GM19023 (cell line): ENCODE results near the gene NPY4R.
"Not testable (repeated sequence)": the region's sequence is repeated elsewhere in the genome, so short reads cannot be mapped to it uniquely, and the experiment has no call there.

Source experiments
- ATAC-seq: cut with Tn5 transposase; IDR thresholded peaks from one replicate; pipeline ENCODE4 v1.9.1; 2021; ENCODE audit warnings: mild to moderate bottlenecking, moderate library complexity; ENCODE audit not compliant: unreplicated experiment

Gene NPY4R, protein sequence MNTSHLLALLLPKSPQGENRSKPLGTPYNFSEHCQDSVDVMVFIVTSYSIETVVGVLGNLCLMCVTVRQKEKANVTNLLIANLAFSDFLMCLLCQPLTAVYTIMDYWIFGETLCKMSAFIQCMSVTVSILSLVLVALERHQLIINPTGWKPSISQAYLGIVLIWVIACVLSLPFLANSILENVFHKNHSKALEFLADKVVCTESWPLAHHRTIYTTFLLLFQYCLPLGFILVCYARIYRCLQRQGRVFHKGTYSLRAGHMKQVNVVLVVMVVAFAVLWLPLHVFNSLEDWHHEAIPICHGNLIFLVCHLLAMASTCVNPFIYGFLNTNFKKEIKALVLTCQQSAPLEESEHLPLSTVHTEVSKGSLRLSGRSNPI

DNA sequence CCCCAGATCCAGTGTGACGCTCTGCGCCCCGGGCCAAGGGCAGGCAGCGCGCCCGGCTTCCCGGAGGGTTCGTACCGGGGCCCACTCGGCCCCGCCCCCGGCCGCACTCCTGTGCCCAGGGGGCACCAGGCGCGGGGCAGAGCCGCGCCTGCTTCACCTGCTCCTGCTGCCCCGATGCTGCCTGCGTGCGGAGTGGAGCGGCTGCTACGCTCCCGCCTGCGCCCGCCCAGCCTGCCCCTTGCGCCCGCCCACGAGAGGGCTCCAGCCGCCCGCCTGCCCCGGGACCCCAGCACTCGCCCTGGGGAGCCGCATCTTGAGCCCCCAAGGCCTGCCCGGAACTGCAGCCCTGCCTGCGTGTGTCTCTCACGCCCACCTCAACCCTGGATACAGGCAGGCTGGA is at the start of gene NPY4R:
Gene NPY4R (minus strand): TSS at position 194 of the 400 bp plus-strand sequence. CDS start 3,323 bp downstream, outside the sequence.
- ATAC-seq, result not testable (repeated sequence)

DNA sequence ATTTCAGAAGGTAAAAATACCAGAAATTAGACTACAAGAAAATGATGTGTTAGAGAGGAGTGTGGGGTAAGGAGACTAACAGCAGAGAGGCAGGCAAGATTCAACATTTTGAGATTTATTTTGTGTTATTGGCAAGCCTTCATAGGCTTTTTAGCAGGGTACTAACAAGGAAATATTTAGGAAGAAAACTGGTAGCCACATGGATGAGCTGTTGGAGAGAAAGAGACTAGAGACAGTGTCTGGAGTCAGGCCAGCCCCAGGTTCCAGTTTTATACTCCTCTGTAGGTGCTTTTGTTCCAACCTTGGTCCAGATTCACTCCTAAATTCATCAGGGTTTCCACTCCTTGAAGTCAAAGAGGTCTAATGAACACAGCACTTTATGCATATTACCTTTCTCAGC is 49.6 kb upstream of the NPY4R start:
- ATAC-seq, result no peak

DNA sequence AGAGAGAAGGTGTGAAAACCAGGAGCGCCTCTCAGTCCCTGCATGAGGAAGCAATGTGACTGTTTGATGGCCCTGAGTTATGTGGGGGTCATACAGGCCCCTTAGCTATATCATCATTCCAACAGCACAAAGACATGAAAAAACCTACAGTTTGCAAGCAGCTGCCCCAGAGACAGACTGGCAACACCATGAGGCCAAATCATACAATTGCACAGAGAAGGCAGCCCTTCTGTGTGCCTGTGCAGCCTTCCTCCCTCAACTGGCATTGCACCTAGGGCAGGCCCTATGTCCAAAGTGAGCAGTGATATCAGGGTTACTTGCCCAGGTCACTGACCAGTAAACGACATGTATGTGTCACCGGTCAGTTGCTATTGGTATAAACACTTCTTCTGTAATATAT is 49.1 kb upstream of the NPY4R start:
- no peak for ATAC-seq

DNA sequence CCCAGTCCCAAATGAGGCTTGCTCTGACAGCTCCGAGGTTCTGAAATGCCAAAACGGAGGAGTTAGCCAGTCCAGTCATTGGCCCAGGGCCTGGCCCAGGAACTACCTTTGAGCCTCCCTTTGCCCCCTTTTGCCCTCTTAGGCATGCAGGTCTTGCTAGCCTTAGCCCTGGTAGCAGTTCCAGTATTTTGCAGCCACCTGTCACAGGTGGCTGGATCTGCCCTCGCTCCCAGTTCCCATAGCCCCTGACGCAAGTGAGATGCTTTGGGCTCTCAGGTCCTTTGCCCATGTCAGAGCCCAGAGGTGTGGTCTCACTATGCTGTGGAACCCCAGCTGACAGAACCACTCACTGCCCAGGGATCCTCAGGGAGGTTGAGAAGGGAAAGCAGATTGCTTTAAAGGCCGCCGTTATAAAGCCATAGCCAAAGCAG is 48.7 kb upstream of the NPY4R start:
- no peak for ATAC-seq

DNA sequence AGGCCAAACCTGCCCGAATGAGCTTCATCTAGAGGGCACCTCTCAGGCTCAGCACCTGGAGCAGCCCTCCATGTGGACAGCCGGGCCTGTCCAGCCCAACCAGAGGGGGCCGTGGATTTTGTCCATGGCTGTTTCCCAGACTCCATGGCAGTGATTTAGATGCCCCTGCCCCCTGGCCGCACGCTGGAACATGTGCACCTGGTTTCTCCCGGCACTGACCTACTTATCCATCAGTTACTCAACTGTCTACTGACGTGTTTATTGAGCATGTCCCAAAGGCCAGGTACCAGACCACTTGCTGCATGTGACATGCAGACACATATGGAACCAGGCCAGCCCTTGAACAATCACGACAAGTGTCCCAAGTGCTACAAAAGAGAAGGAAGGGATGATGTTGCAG is 47.6 kb upstream of the NPY4R start:
- ATAC-seq, result not testable (repeated sequence)

DNA sequence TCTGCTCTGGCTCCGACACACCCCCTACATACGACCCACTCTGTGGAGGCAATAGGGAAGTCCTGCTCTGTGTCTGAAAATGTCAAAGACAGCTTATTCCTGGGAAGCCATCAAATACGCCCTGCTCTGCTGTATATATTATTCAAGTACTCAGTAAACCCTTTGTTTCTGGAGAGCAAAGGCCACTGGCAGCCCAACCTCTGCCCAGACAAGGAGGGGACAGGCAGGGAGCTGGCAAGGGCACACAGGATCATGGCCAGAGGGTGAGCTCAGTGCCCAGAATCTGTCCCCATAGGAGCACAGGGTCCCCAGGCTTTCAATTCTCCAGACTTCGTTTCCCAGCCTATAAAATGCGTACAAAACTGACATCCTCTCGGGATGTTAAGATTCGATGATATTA is 47.0 kb upstream of the NPY4R start:
- not testable (repeated sequence) for ATAC-seq

DNA sequence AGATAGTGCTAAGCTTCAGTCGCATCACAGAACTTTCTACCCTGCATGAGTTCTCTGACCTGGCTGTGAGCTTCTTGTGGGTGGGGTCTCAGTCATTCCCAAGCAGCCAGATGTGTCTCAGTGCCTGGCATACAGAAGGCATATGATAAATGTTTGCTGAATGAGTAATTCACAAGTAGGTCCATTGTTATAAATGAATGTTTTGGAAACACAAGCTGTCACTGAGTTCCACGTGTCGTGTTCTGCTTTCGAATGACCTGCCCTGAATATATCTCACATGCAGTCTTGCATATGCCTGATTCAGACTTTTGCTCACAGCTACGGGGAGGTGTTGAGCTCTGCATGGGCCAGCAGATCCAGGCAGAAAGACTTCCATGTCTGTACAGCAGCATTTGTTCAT is 46.2 kb upstream of the NPY4R start:
- not testable (repeated sequence) for ATAC-seq

DNA sequence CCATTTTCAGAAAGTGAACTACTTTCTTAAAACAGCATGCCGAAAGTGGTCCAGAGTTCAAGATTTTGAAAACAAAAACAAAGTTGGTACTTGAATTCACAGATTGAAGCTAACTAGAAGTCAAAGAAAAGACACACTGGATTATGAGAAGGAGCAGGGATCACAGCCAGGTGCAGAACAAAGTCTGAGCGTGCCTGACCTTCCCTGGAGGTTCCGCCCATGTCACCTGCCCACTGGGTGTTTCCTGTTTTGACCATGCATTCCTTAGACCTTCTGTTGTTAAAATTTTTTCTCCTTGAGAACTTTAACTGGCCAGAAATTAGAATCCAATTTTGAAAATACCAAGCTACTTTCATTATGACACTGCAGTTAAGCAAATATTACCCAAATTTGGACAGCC is 34.2 kb upstream of the NPY4R start:
- ATAC-seq, result not testable (repeated sequence)

DNA sequence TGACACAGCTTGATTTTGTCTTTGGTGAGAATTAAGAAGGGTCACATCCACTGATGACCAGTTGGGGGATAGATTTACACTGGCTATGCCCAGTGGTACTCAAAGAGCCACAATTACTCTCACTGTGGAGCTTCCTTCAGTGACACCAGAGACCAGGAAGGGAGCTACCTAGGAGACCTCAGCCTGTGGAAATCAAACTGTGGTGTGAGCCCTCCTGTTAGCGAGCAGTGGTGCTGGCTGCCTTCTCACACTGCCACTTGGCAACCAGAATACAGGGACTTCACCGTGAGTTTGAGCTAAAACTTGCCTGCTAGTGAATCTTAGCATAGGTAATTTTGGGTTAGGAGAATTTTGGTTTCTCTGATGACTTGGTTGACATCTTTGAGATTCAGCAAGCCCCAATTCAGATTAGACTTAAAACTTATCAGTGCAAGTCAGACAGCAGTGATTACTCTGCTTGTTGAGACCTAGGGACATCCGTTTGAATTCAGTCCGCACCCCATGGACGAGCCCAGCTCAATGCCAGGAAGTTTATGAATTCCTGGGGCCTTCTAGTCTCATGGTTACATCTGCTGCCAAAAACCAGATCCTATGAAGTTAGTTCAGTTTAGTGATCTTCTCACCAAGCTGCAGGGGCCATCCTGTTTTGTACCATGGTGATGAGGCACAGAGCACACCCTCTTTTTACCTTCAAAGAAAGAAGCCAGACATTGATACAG is 33.4 kb upstream of the NPY4R start:
- not testable (repeated sequence) for ATAC-seq

DNA sequence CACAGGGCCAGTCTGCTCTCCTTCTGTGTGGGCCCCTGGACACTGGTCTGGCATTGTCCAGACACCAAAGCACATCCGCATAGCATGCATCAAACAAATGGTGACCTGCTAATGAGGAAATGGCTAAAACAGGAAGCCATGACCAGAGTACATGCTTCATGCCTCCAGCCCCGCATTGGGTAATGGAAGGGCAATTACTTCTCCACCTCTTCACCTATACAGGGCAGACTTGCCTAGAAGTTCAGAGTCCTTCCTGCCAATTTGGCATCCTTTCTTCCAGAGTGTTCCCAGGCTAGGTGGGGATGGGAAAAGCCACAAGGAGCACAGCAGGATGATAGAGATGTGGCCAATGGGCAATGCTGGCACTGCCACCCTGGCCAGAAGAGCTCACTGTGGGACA is 32.1 kb upstream of the NPY4R start:
- not testable (repeated sequence) for ATAC-seq

DNA sequence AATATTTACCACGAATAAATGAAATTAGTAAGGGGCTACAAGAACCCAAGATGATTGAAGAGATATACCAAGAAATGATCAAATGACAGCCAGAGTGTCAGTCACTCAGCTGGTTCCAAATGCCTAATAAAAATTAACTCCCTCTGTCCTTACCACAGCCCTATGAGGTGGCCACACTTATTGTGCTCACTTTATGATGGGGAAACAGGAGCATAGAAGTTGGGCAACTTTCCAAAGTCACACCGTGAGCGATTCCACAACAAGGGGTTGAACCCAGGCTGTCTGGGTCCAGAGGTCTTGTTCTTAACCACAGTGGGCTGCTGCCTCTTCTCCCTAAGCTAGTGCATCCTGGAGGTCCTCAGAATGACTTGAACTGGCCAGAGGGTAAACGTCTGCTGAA is 31.6 kb upstream of the NPY4R start:
- not testable (repeated sequence) for ATAC-seq

DNA sequence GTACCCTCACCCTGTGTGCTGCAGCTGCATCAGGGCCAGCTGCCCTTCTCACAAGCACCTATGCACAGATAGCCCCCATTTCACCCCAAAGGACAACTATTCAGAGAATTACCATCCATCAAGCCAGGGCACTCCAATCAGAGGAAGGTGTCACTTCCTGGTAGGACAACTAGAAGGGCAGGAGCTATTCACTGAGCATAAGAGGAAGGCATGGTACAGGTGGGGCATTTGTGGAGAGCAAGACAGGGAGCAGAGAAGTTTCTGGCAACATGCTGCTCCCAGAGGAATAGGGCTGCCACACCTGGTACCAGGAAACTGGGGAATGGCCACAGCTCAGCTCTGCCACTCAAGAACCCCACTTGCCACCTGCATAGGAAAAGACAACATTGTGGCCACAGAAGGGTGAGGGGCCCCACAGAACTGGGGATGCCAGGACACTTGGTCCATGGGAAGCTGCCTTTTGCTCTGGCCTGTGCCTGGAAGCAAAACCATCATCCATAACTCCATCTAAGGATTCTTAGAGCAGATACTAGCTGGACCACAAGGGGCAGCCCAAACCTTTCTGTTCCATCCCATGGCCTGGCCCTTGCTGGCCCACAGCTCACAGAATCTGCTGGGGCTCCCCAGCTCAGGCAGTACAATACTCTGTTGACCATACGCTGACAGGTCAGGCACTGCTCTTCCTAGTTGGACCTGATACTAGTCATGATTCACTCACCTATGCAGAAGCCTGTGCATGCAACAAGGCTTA is 25.8 kb upstream of the NPY4R start:
- not testable (repeated sequence) for ATAC-seq

DNA sequence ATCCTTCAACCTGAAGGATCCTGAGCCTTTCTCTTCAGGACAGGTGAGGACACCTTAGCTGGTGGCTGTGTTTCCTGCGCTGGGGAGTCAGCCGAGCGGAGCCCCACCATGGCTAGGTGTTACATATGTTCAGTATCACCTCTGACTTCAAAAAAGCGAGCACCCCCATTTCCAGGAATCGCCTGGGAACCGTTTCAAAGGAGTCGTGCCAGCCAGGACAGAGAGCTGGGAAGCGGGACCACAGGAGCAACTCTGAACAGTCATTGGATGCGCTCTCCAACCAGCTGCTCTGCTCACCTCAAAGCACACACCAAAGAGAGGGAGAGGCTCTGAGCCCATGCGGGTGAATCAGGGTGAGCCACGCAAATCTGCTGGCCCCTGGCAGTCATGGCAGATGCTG is 24.5 kb upstream of the NPY4R start:
- not testable (repeated sequence) for ATAC-seq

DNA sequence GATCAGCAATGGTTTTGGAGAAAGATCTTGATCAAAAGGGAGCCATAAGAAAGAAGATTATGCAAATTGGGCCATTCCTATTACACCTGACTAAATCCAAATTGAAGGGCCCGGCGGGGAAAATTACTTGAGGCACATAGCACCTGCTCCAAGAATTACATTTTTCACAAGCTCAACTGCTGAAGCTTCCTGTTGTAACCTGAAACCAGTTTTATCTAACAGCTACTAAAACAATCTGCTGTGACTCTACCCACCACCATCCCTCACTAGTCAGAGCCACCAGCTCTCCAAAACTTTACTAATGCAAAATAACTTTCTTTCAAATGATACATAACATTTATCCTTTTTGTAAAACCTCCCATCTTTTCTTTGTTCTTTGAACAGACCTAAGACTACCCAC is 20.7 kb upstream of the NPY4R start:
- ATAC-seq, result not testable (repeated sequence)

DNA sequence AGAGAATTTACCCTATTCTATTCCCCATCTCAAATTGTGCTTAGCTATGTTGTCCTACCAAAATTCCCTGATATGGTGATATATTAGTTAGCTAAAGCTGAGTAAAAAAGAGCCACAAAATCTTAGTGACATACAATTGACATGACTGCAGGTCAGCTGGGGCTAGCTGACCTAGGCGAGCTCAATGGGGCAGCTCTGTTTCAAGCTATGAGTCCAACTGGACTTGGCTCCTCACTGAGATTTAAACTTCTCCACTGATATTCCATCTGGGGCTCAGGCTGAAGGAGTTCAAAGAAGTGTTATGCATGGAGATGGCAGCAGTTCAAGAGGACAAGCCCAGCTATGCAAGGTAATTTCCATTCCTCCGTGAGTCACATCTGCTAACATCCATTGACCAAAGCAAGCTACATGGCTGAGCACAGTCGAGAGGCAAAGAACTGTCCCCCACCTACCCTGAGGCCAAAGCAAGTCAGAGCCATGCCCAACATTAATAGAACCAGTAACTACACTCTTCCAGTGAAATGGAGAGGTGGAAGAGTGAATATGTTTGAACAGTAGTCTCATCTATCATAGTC is 9.1 kb upstream of the NPY4R start:
- not testable (repeated sequence) for ATAC-seq

DNA sequence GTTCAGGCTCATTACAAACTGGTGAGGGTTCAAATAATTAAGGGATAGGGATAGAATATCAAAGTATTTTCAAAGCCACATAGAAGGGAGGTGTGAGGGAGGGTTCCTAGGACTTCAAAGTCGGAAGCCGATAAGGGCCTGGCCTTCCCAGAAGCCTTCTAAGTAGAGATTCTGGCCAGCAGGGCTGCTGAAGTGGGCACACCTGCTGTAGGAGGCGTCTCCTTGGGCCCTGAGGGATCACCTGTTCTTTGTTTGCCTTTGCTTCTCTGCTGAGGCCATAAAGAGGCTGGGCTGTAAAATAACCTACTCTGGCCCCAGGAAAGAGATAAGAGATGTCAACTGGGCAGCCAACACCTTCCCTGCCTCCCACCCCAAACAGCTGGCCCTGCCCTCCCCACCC is 8.0 kb upstream of the NPY4R start:
- ATAC-seq, result not testable (repeated sequence)

DNA sequence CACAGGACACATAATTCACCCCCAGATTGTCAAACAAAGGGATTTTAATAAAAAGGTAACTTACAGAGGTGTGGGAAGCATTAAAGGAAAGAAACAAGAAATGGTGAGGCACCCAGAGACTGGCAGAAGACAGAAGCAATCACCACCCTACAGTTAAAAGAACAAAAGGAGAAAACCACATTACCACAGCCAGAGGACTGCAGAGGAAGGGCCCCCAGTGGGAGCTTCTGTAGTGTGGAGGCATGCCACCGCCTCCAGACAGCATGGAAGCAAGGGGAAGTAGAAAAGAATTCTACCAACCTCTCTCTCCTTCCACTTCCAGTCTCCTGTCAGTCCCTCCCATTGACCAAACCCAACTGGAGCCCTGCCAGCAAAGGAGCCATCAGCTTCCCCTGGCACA is 4.4 kb upstream of the NPY4R start:
- not testable (repeated sequence) for ATAC-seq

DNA sequence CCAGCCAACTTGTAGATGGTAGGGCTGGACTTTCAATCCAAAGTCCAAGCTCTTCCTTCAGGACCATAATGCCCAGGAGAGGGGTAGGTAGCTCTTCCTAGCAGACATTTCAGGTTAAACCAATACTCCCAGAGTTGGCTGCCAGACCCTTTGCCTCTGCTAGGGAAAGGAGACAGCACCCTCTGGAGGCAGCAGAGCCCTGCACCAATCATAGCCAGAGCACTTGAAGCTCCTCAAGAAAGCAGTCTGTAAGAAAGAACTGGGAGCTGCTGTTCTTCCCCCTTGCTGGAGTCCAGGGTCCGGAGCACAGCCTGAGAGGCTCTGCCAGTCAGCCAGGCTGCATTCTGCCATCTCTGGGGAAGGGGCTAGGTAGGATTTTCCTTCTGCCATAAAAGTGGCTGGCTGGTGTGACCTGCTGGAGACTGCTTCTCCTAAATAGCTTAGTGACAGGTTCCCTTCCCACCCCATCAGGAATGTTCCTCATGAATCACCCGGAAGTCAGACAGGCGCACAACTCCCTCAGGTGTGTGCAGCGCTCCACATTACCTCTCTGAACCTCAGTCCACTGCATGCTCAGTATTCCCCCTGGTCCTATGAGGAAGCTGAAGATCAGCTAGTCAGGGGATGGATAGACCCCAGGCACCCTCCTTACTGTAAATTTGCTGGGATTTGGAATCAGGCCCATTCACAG is 2.5 kb upstream of the NPY4R start:
- ATAC-seq, result not testable (repeated sequence)

DNA sequence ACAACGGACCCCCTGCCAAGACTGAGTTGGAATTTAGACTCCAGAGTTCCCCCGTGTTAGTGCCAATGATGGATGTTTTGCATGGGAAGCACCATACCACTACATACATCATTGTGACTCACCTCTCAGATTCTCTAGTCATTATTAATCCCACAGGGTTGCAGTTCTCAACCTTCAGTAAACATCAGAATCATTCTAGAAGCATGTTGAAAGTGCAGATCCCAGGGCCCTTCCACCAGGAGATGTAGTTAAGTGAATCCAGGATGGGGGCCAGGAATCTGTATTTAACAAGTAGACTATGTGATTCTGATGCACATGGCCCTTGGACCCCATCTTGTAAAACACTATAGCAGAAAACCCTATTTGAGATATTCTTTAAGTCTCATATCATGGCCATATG is 2.1 kb downstream of the NPY4R start:
- ATAC-seq, result not testable (repeated sequence)

DNA sequence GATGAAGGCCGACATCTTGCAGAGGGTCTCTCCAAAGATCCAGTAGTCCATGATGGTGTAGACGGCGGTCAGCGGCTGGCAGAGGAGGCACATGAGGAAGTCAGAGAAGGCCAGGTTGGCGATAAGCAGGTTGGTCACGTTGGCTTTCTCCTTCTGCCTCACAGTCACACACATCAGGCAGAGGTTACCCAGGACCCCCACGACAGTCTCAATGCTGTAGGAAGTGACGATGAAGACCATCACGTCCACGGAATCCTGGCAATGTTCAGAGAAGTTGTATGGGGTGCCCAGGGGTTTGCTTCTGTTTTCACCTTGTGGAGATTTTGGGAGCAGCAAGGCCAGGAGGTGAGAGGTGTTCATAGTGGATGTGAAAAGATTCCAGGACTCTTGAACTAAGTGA is 3.5 kb downstream of the NPY4R start:
- ATAC-seq, result not testable (repeated sequence)
